K562 (cell line): ENCODE results near the gene OR6K3.

Experiments
- ARHGAP35 ChIP-seq: fragments of 450-650 bp; IDR thresholded peaks from 2 replicates; pipeline ENCODE4 v1.6.1; 2018; ENCODE audit not compliant: partially characterized antibody
- CBFB ChIP-seq: sonication (generic); formaldehyde crosslinking; IDR thresholded peaks from 2 replicates; pipeline ENCODE4 v1.4.0; 2020; ENCODE audit warnings: mild to moderate bottlenecking, missing genetic modification reagents
- CTCF ChIP-seq, 3 experiments: IDR thresholded peaks in 2 of 3; conservative IDR thresholded peaks in 1 of 3; 2 replicates each; pipeline ENCODE4 v1.5.1; 2011 to 2012; ENCODE audit warnings: low read length in 3 of 3, mild to moderate bottlenecking in 3 of 3, control low read depth in 2 of 3, improper control_type of control experiment in 1 of 3, inconsistent platforms in 1 of 3, low read depth in 1 of 3, mixed read lengths in 1 of 3, moderate library complexity in 1 of 3; ENCODE audit not compliant: insufficient read depth in 2 of 3
- DPF2 ChIP-seq: fragments of 450-650 bp; IDR thresholded peaks from 2 replicates; pipeline ENCODE4 v1.6.1; 2016
- E2F6 ChIP-seq, 2 experiments: IDR thresholded peaks; 2 replicates each; pipeline ENCODE4 v1.6.1; 2011; ENCODE audit warnings: borderline replicate concordance in 1 of 2, control low read depth in 1 of 2, low read depth in 1 of 2, low read length in 1 of 2, mild to moderate bottlenecking in 1 of 2, mixed read lengths in 1 of 2, moderate library complexity in 1 of 2; ENCODE audit not compliant: insufficient read depth in 1 of 2, insufficient read length in 1 of 2, poor library complexity in 1 of 2, severe bottlenecking in 1 of 2; ENCODE audit errors: extremely low read depth in 1 of 2
- EZH2 ChIP-seq: IDR thresholded peaks from 2 replicates; pipeline ENCODE4 v1.6.1; 2012; ENCODE audit warnings: low read depth, mild to moderate bottlenecking, inconsistent platforms, low read length, borderline replicate concordance
- REST ChIP-seq, 2 experiments: fragments of 450-650 bp; formaldehyde crosslinking in 1 of 2; IDR thresholded peaks; 2 replicates each; pipeline versions ENCODE4 v1.4.0 to v1.6.1; 2014 to 2020; ENCODE audit warnings: mild to moderate bottlenecking in 2 of 2, borderline replicate concordance in 1 of 2, low read depth in 1 of 2
- SNRNP70 ChIP-seq: fragments of 200-400 bp; formaldehyde crosslinking; optimal IDR thresholded peaks from 2 replicates; pipeline ENCODE3; 2017; ENCODE audit warnings: low read depth, low read length
- TBL1XR1 ChIP-seq, 2 experiments: IDR thresholded peaks; 2 replicates each; pipeline ENCODE4 v1.6.1; 2012; ENCODE audit warnings: improper control_type of control experiment in 2 of 2, low read length in 2 of 2, mild to moderate bottlenecking in 1 of 2
- YY1 ChIP-seq, 3 experiments: IDR thresholded peaks; 2 replicates each; pipeline ENCODE4 v1.6.1; 2011; ENCODE audit warnings: low read length in 2 of 3, mild to moderate bottlenecking in 2 of 3, moderate library complexity in 2 of 3, borderline replicate concordance in 1 of 3, control low read depth in 1 of 3, low read depth in 1 of 3; ENCODE audit not compliant: insufficient read depth in 3 of 3, insufficient replicate concordance in 2 of 3, control insufficient read depth in 1 of 3, insufficient read length in 1 of 3; ENCODE audit errors: extremely low read depth in 1 of 3
- ZNF174 ChIP-seq: fragments of 250-450 bp; sonication (Bioruptor Pico); IDR thresholded peaks from 2 replicates; pipeline ENCODE4 v1.4.0; 2020; ENCODE audit warnings: mild to moderate bottlenecking

- no peak for TF ChIP-seq SNRNP70
- TF ChIP-seq DPF2: no peak
- TF ChIP-seq E2F6 (IDR thresholded peaks at IDR 0.05; ENCODE audit: borderline replicate concordance in 1 of 2, extremely low read depth in 1 of 2, insufficient read depth in 1 of 2, insufficient read length in 1 of 2, low read depth in 1 of 2, low read length in 1 of 2, poor library complexity in 1 of 2, severe bottlenecking in 1 of 2): no peak
- no peak for TF ChIP-seq CTCF (IDR thresholded peaks at IDR 0.05 in 2 of 3, conservative IDR thresholded peaks at IDR 0.05 in 1 of 3; ENCODE audit: insufficient read depth in 2 of 3, low read depth in 1 of 3, low read length in 3 of 3)
- TF ChIP-seq REST (IDR thresholded peaks at IDR 0.05; ENCODE audit: borderline replicate concordance): no peak
- no peak for TF ChIP-seq REST (CRISPR knock-in tag; IDR thresholded peaks at IDR 0.05; ENCODE audit: low read depth)
- TF ChIP-seq ZNF174 (CRISPR knock-in tag): no peak
- no peak for TF ChIP-seq EZH2
- TF ChIP-seq YY1 (IDR thresholded peaks at IDR 0.05; ENCODE audit: borderline replicate concordance in 1 of 3, control insufficient read depth in 1 of 3, extremely low read depth in 1 of 3, insufficient read depth in 3 of 3, insufficient read length in 1 of 3, insufficient replicate concordance in 2 of 3, low read depth in 1 of 3, low read length in 2 of 3): no peak
- no peak for TF ChIP-seq ARHGAP35
- no peak for TF ChIP-seq CBFB (CRISPR knock-in tag)
- no peak for TF ChIP-seq TBL1XR1 (IDR thresholded peaks at IDR 0.05; ENCODE audit: low read length in 2 of 2)
Measured at GRCh38 chr1:158679289-158679688, 41.2 kb downstream of the OR6K3 start.
